Breast epithelium (tissue), 3 donors: ENCODE measurements around the gene C9orf43.

Source experiments
- POLR2A ChIP-seq: fragments of 450-650 bp; IDR thresholded peaks from one replicate; pipeline ENCODE4 v1.6.1; 2016; ENCODE audit warnings: antibody characterized with exemption, mild to moderate bottlenecking, moderate library complexity
- TF ChIP-seq, protein P1 (sequence below), 3 donors: fragments of 450-650 bp; IDR thresholded peaks; one replicate each; pipeline ENCODE4 v1.5.1; 2016 to 2017; ENCODE audit warnings: antibody characterized with exemption in 3 of 3, mild to moderate bottlenecking in 3 of 3, moderate library complexity in 3 of 3

DNA sequence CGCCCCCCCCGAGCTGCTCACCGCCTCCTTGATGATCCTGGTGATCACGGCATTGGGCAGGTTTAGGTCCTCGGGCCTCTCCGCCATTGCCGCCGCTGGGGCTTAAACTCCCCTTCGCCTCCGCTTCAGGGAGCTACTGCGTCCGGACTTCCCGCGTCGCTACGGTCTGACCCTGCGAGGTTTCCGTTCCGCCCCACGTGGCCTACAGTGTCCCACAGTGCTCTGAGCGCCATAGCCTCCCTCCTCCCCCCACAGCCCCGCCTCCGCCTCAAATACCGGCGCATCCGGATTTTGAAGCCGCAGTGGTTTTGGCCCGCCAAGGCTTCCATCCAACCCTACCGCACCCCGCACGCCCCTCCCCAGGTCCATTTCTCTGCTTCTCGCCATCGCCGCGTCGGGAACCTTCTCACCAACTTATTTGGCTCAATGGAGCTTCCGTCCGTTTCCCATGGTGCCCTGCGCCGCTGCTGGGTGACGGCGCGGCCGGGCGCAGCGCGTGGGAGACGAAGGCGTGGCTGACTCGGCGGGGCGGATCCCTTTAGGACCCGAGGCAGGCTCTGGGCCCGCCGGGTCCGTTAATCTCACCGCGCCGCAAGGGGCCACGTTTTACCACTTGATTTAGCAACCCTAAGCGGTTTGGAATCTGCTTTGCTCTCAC is at the start of gene C9orf43, which contains the start of gene POLE3:
- TF ChIP-seq POLR2A: peak; percentile 45
- TF ChIP-seq, protein P1, sequence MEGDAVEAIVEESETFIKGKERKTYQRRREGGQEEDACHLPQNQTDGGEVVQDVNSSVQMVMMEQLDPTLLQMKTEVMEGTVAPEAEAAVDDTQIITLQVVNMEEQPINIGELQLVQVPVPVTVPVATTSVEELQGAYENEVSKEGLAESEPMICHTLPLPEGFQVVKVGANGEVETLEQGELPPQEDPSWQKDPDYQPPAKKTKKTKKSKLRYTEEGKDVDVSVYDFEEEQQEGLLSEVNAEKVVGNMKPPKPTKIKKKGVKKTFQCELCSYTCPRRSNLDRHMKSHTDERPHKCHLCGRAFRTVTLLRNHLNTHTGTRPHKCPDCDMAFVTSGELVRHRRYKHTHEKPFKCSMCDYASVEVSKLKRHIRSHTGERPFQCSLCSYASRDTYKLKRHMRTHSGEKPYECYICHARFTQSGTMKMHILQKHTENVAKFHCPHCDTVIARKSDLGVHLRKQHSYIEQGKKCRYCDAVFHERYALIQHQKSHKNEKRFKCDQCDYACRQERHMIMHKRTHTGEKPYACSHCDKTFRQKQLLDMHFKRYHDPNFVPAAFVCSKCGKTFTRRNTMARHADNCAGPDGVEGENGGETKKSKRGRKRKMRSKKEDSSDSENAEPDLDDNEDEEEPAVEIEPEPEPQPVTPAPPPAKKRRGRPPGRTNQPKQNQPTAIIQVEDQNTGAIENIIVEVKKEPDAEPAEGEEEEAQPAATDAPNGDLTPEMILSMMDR (IDR thresholded peaks at IDR 0.05): no peak
